Fibroblast of lung (primary cell): ENCODE measurements around the gene GRB10. TPM values are rescaled to one million over a fixed set of nuclear protein-coding genes. Genes with fewer than 3 reads are reported as not detected.

Experiments used
- DNase-seq, 2 donors: peaks; one replicate each; pipeline versions ENCODE4 v3.0.0 to v3.0.0-alpha.2; 2010; ENCODE audit warnings: low read depth in 2 of 2
- H2AFZ ChIP-seq: 2 replicates; pipeline ENCODE4 v1.5.1; 2012; ENCODE audit warnings: low read length, control low read depth, inconsistent platforms
- H3K27ac ChIP-seq: 2 replicates; pipeline ENCODE4 v1.5.1; 2011; ENCODE audit warnings: low read length, control low read depth; ENCODE audit not compliant: insufficient read depth
- H3K27me3 ChIP-seq: 2 replicates; pipeline ENCODE4 v1.5.1; 2011; ENCODE audit warnings: mild to moderate bottlenecking, low read length; ENCODE audit not compliant: control insufficient read depth, insufficient read depth
- H3K36me3 ChIP-seq: 2 replicates; pipeline ENCODE4 v1.5.1; 2011; ENCODE audit warnings: low read length; ENCODE audit not compliant: control insufficient read depth, insufficient read depth
- H3K4me1 ChIP-seq: 2 replicates; pipeline ENCODE4 v1.5.1; 2011; ENCODE audit warnings: low read length; ENCODE audit not compliant: control insufficient read depth, insufficient read depth; ENCODE audit errors: extremely low read depth
- H3K4me2 ChIP-seq: 2 replicates; pipeline ENCODE4 v1.5.1; 2011; ENCODE audit warnings: low read length, control low read depth; ENCODE audit not compliant: insufficient read depth; ENCODE audit errors: extremely low read depth
- H3K4me3 ChIP-seq, 4 experiments: fragments of 200-600 bp in 1 of 4; sonication (generic) in 1 of 4; replicated peaks in 1 of 4; 2 replicates each; pipeline ENCODE4 v1.5.1; 2011 to 2016; ENCODE audit warnings: low read length in 4 of 4, low read depth in 3 of 4, mild to moderate bottlenecking in 3 of 4, control low read depth in 2 of 4, inconsistent platforms in 1 of 4, mixed read lengths in 1 of 4; ENCODE audit not compliant: insufficient read depth in 1 of 4; ENCODE audit errors: control extremely low read depth in 1 of 4
- H3K79me2 ChIP-seq: 2 replicates; pipeline ENCODE4 v1.5.1; 2012; ENCODE audit warnings: mild to moderate bottlenecking, low read length, inconsistent platforms; ENCODE audit not compliant: control insufficient read depth, insufficient read depth
- H3K9ac ChIP-seq: 2 replicates; pipeline ENCODE4 v1.5.1; 2011; ENCODE audit warnings: mild to moderate bottlenecking, low read length, control low read depth; ENCODE audit not compliant: insufficient read depth
- H3K9me3 ChIP-seq: 2 replicates; pipeline ENCODE4 v1.5.1; 2012; ENCODE audit warnings: low read depth, low read length; ENCODE audit not compliant: control insufficient read depth, insufficient read depth
- H4K20me1 ChIP-seq: 2 replicates; pipeline ENCODE4 v1.5.1; 2011; ENCODE audit warnings: low read length; ENCODE audit not compliant: control insufficient read depth, insufficient read depth; ENCODE audit errors: extremely low read depth
- EZH2 ChIP-seq: IDR thresholded peaks from 2 replicates; pipeline ENCODE4 v1.5.1; 2012; ENCODE audit warnings: low read length, control low read depth, mild to moderate bottlenecking; ENCODE audit errors: missing control alignments
- polyA plus RNA-seq, 2 donors: library from polyadenylated mRNA; depleted of rRNA in 1 of 2; stranded (reverse) in 1 of 2; unstranded in 1 of 2; fragments of >200 nt; gene quantifications; 2 replicates each; pipeline ENCODE4 v1.2.1, GENCODE V29; 2011 to 2012; ENCODE audit warnings: missing spikeins in 1 of 2
- total RNA-seq: library from RNA; depleted of rRNA; stranded (reverse); fragments of >200 nt; gene quantifications from 2 replicates; pipeline ENCODE4 v1.2.1, GENCODE V29; 2014
- TF ChIP-seq, protein P1 (sequence below), 2 donors: IDR thresholded peaks in 1 of 2; conservative IDR thresholded peaks in 1 of 2; 1 replicate in 1 of 2; 2 replicates in 1 of 2; pipeline ENCODE4 v1.5.1; 2011 to 2012; ENCODE audit warnings: low read length in 2 of 2, control low read depth in 1 of 2, inconsistent platforms in 1 of 2, low read depth in 1 of 2, mild to moderate bottlenecking in 1 of 2

The GRB10 gene
- total and polyA plus RNA-seq, 2 donors (not counting 1 experiment from before 2014, with no cell fraction given) = 11.1 to 64.1 TPM

- no peak overlapping the region for H3K9ac ChIP-seq
- peaks cover 3% of the 10 kb centered on the region for H3K36me3 ChIP-seq
- H4K20me1 ChIP-seq = no peaks in the 10 kb centered on the region
- H3K27me3 ChIP-seq = no peaks in the 10 kb centered on the region
- no peaks in the 10 kb centered on the region for H3K4me1 ChIP-seq
- no peak overlapping the region for H3K4me2 ChIP-seq
- TF ChIP-seq EZH2 = no peak
- TF ChIP-seq, protein P1, sequence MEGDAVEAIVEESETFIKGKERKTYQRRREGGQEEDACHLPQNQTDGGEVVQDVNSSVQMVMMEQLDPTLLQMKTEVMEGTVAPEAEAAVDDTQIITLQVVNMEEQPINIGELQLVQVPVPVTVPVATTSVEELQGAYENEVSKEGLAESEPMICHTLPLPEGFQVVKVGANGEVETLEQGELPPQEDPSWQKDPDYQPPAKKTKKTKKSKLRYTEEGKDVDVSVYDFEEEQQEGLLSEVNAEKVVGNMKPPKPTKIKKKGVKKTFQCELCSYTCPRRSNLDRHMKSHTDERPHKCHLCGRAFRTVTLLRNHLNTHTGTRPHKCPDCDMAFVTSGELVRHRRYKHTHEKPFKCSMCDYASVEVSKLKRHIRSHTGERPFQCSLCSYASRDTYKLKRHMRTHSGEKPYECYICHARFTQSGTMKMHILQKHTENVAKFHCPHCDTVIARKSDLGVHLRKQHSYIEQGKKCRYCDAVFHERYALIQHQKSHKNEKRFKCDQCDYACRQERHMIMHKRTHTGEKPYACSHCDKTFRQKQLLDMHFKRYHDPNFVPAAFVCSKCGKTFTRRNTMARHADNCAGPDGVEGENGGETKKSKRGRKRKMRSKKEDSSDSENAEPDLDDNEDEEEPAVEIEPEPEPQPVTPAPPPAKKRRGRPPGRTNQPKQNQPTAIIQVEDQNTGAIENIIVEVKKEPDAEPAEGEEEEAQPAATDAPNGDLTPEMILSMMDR (conservative IDR thresholded peaks at IDR 0.05 in 1 of 2, IDR thresholded peaks at IDR 0.05 in 1 of 2; ENCODE audit: low read depth in 1 of 2, low read length in 2 of 2) = no peak
- H3K79me2 ChIP-seq = peaks cover 10% of the 10 kb centered on the region
- peak in 1 of 2 donors; percentile 9 for DNase-seq
- no peak overlapping the region for H3K27ac ChIP-seq
- H2AFZ ChIP-seq = no peak overlapping the region
- H3K4me3 ChIP-seq = no peak overlapping the region
- no peaks in the 10 kb centered on the region for H3K9me3 ChIP-seq
These were observed 24.8 kb downstream of the GRB10 start for GRCh38 chr7:50757703-50758390.

GRCh38 chr7:50756180-50756579 is 26.5 kb downstream of the GRB10 start:
- Histone ChIP-seq H3K4me3 (no peak overlapping the region), H3K9ac (no peak overlapping the region), H3K4me2 (no peak overlapping the region), H3K27me3 (no peaks in the 10 kb centered on the region), H3K27ac (no peak overlapping the region), H4K20me1 (no peaks in the 10 kb centered on the region), H3K9me3 (no peaks in the 10 kb centered on the region), H3K4me1 (no peaks in the 10 kb centered on the region), H3K79me2 (peaks cover 10% of the 10 kb centered on the region), H2AFZ (no peak overlapping the region), H3K36me3 (peaks cover 3% of the 10 kb centered on the region)
- no peak for DNase-seq
- TF ChIP-seq, protein P1 (conservative IDR thresholded peaks at IDR 0.05 in 1 of 2, IDR thresholded peaks at IDR 0.05 in 1 of 2; ENCODE audit: low read depth in 1 of 2, low read length in 2 of 2) = no peak
- no peak for TF ChIP-seq EZH2

- Histone ChIP-seq H3K9ac (no peak overlapping the region), H3K4me1 (no peaks in the 10 kb centered on the region), H3K4me3 (no peak overlapping the region), H3K79me2 (peaks cover 8% of the 10 kb centered on the region), H2AFZ (no peak overlapping the region), H3K27ac (no peak overlapping the region), H3K36me3 (peaks cover 3% of the 10 kb centered on the region), H4K20me1 (no peaks in the 10 kb centered on the region), H3K4me2 (no peak overlapping the region), H3K27me3 (no peaks in the 10 kb centered on the region), H3K9me3 (no peaks in the 10 kb centered on the region)
- TF ChIP-seq EZH2 = no peak
- no peak for DNase-seq
These were observed 28.0 kb downstream of the GRB10 start for GRCh38 chr7:50754684-50755083.
